DMS 273 (cell line): Measurements from ENCODE around the gene ACAN.
A peak's percentile ranks its signal among the peaks of the same experiment; 100 is the strongest.

Experiments used
- DNase-seq: peaks from one replicate; lab custom pipeline; 2025; ENCODE audit not compliant: unreplicated experiment; lab: John Stamatoyannopoulos, UW

The ACAN gene

GRCh38 chr15:88841236-88841635 lies 38.0 kb downstream of the ACAN start:
- DNase-seq, result no peak

- DNase-seq, result no peak
These were observed 38.9 kb downstream of the ACAN start for GRCh38 chr15:88842156-88842555.

- no peak for DNase-seq
These were observed 40.1 kb downstream of the ACAN start for GRCh38 chr15:88843334-88843733.

GRCh38 chr15:88844749-88845386 lies 41.6 kb downstream of the ACAN start:
- DNase-seq, result no peak

- DNase-seq, result no peak
These were observed 42.4 kb downstream of the ACAN start for GRCh38 chr15:88845616-88846015.

- no peak for DNase-seq
These were observed 43.9 kb downstream of the ACAN start for GRCh38 chr15:88847144-88847543.

- no peak for DNase-seq
These were observed 45.0 kb downstream of the ACAN start for GRCh38 chr15:88848203-88848602.

- DNase-seq, result no peak
These were observed 46.3 kb downstream of the ACAN start for GRCh38 chr15:88849376-88850072.

GRCh38 chr15:88852476-88852875 lies 49.2 kb downstream of the ACAN start:
- DNase-seq, result no peak

- DNase-seq, result no peak
These were observed 55.7 kb downstream of the ACAN start for GRCh38 chr15:88858934-88859333.

GRCh38 chr15:88859550-88859949 lies 56.3 kb downstream of the ACAN start:
- DNase-seq, result no peak

- DNase-seq, result no peak
These were observed 57.0 kb downstream of the ACAN start for GRCh38 chr15:88860212-88860611.

- no peak for DNase-seq
These were observed 60.2 kb downstream of the ACAN start for GRCh38 chr15:88863412-88863811.

- no peak for DNase-seq
These were observed 61.7 kb downstream of the ACAN start for GRCh38 chr15:88864861-88865497.

- no peak for DNase-seq
These were observed 62.4 kb downstream of the ACAN start for GRCh38 chr15:88865498-88866099.

- DNase-seq, result no peak
These were observed 63.2 kb downstream of the ACAN start for GRCh38 chr15:88866295-88866881.

GRCh38 chr15:88871313-88871712 lies 68.1 kb downstream of the ACAN start:
- no peak for DNase-seq

GRCh38 chr15:88872106-88872505 lies 68.9 kb downstream of the ACAN start:
- DNase-seq, result peak; percentile 53

- DNase-seq, result no peak
These were observed 69.5 kb downstream of the ACAN start for GRCh38 chr15:88872706-88873105.

GRCh38 chr15:88873786-88874185 lies 70.5 kb downstream of the ACAN start:
- no peak for DNase-seq

- no peak for DNase-seq
These were observed 71.0 kb downstream of the ACAN start for GRCh38 chr15:88874275-88874674.

- DNase-seq, result peak; percentile 18
These were observed 71.4 kb downstream of the ACAN start for GRCh38 chr15:88874684-88875083.
